Ascending aorta (tissue), 2 donors: Measurements from ENCODE around the gene LHX5. TPM values are rescaled to one million over a fixed set of nuclear protein-coding genes. Genes with fewer than 3 reads are reported as not detected.
"Not testable (repeated sequence)": the region's sequence is repeated elsewhere in the genome, so short reads cannot be mapped to it uniquely, and the experiment has no call there.

Experiments
- DNase-seq, 2 donors: peaks; one replicate each; pipeline ENCODE4 v3.0.0-alpha.2; 2019; ENCODE audit warnings: low spot score in 2 of 2
- H3K27ac ChIP-seq, 2 donors: fragments of 200-600 bp; sonication (generic); one replicate each; pipeline ENCODE4 v1.5.1; 2016 to 2017; ENCODE audit warnings: mild to moderate bottlenecking in 1 of 2
- H3K27me3 ChIP-seq: fragments of 200-600 bp; sonication (generic); one replicate; pipeline ENCODE4 v1.5.1; 2017
- H3K36me3 ChIP-seq, 2 donors: fragments of 200-600 bp; sonication (generic); one replicate each; pipeline ENCODE4 v1.5.1; 2016
- H3K4me1 ChIP-seq, 2 donors: fragments of 200-600 bp; sonication (generic); one replicate each; pipeline ENCODE4 v1.5.1; 2016 to 2017; ENCODE audit warnings: mild to moderate bottlenecking in 1 of 2
- H3K4me3 ChIP-seq, 2 donors: fragments of 200-600 bp; sonication (generic); one replicate each; pipeline ENCODE4 v1.5.1; 2016 to 2017; ENCODE audit warnings: mild to moderate bottlenecking in 1 of 2
- H3K9me3 ChIP-seq, 2 donors: fragments of 200-600 bp; sonication (generic); one replicate each; pipeline ENCODE4 v1.5.1; 2016
- CTCF ChIP-seq, 3 experiments: fragments of 200-600 bp in 2 of 3; fragments of 450-650 bp in 1 of 3; sonication (generic) in 2 of 3; IDR thresholded peaks; one replicate each; pipeline ENCODE4 v1.5.1; 2016 to 2019; ENCODE audit warnings: antibody characterized with exemption in 3 of 3, mild to moderate bottlenecking in 1 of 3, moderate library complexity in 1 of 3
- intact Hi-C: fragments of 100-400 bp; cut with DNase I; formaldehyde crosslinking; loops from one replicate; pipeline ENCODE4 v1.15.1; 2023
- total RNA-seq: library from RNA; depleted of rRNA; stranded (reverse); fragments of >200 nt; gene quantifications from one replicate; pipeline ENCODE4 v1.1.0, GENCODE V29; 2016

The LHX5 gene
- total RNA-seq, 1 donor from 2014 or later, result not detected

GRCh38 chr12:113497693-113498092 is 26.0 kb upstream of the LHX5 start:
- no peaks in the 10 kb centered on the region for H3K4me1 ChIP-seq
- no peak for DNase-seq
- no peak overlapping the region for H3K4me3 ChIP-seq
- intact Hi-C loops, result no loop called here
- H3K36me3 ChIP-seq, result no peaks in the 10 kb centered on the region
- H3K9me3 ChIP-seq, result no peaks in the 10 kb centered on the region
- no peak overlapping the region for H3K27ac ChIP-seq
- no peak for TF ChIP-seq CTCF (IDR thresholded peaks at IDR 0.05)
- no peaks in the 10 kb centered on the region for H3K27me3 ChIP-seq

GRCh38 chr12:113495941-113496340 is 24.3 kb upstream of the LHX5 start:
- H3K27me3 ChIP-seq, DNase-seq: not testable (repeated sequence)

GRCh38 chr12:113488322-113488721 is 16.7 kb upstream of the LHX5 start:
- intact Hi-C loops, result no loop called here
- Histone ChIP-seq H3K27me3 (no peaks in the 10 kb centered on the region), H3K36me3 (no peaks in the 10 kb centered on the region), H3K27ac (no peak overlapping the region), H3K4me1 (no peaks in the 10 kb centered on the region), H3K4me3 (no peak overlapping the region), H3K9me3 (no peaks in the 10 kb centered on the region)
- DNase-seq, result no peak
- no peak for TF ChIP-seq CTCF (IDR thresholded peaks at IDR 0.05)

More at GRCh38 chr12:113495941-113496340, 24.3 kb upstream of the LHX5 start:
- H3K9me3 ChIP-seq, H3K36me3 ChIP-seq, H3K4me3 ChIP-seq, intact Hi-C loops, H3K27ac ChIP-seq, H3K4me1 ChIP-seq: not testable (repeated sequence)

- TF ChIP-seq CTCF (IDR thresholded peaks at IDR 0.05), result no peak
- no peaks in the 10 kb centered on the region for H3K36me3 ChIP-seq
- H3K27ac ChIP-seq, result no peak overlapping the region
- H3K9me3 ChIP-seq, result no peaks in the 10 kb centered on the region
- no peaks in the 10 kb centered on the region for H3K4me1 ChIP-seq
- no peak overlapping the region for H3K4me3 ChIP-seq
- intact Hi-C loops, result no loop called here
- no peak for DNase-seq
- H3K27me3 ChIP-seq, result no peaks in the 10 kb centered on the region
Observed at GRCh38 chr12:113486722-113487121, 15.1 kb upstream of the LHX5 start.

- intact Hi-C loops, result no loop called here
- DNase-seq, result no peak
- Histone ChIP-seq H3K4me3 (no peak overlapping the region), H3K27me3 (peaks cover 8% of the 10 kb centered on the region), H3K4me1 (no peaks in the 10 kb centered on the region), H3K9me3 (no peaks in the 10 kb centered on the region), H3K27ac (no peak overlapping the region), H3K36me3 (no peaks in the 10 kb centered on the region)
- TF ChIP-seq CTCF (IDR thresholded peaks at IDR 0.05), result no peak
Observed at GRCh38 chr12:113485330-113485729, 13.7 kb upstream of the LHX5 start.

GRCh38 chr12:113482334-113482733 is 10.7 kb upstream of the LHX5 start:
- no peak for TF ChIP-seq CTCF (IDR thresholded peaks at IDR 0.05)
- Histone ChIP-seq H3K4me1 (no peaks in the 10 kb centered on the region), H3K27me3 (peaks cover 8% of the 10 kb centered on the region), H3K4me3 (no peak overlapping the region), H3K36me3 (no peaks in the 10 kb centered on the region), H3K27ac (no peak overlapping the region), H3K9me3 (no peaks in the 10 kb centered on the region)
- no peak for DNase-seq
- intact Hi-C loops, result no loop called here
